HCT116 (cell line): ENCODE data around the gene WSCD2. TPM values are rescaled to one million over a fixed set of nuclear protein-coding genes. Genes with fewer than 3 reads are reported as not detected.

ENCODE experiments used
- ATAC-seq: fragments of 200-7000 bp; cut with Tn5 transposase; 2 replicates; pipeline ENCODE4 v1.9.1; 2020; ENCODE audit warnings: mild to moderate bottlenecking, moderate library complexity
- BruUV-seq: library from RNA; stranded (reverse); fragments of 400-500 nt; replicated peaks from 2 replicates; lab custom pipeline; 2021; lab: Mats Ljungman, UMichigan
- CTCF ChIA-PET: fragments of 300-600 bp; sonication (Branson Sonifier 250); formaldehyde crosslinking; loops from one replicate; lab custom pipeline; 2021; ENCODE audit warnings: antibody characterized with exemption; lab: Charles Lee
- POLR2A ChIA-PET: fragments of 300-600, 350-600 bp; sonication (Branson Sonifier 250); formaldehyde crosslinking; loops from one replicate; lab custom pipeline; 2021; ENCODE audit warnings: antibody characterized with exemption; lab: Charles Lee
- RAD21 ChIA-PET, 2 experiments: fragments of 300-600 bp; sonication (Branson Sonifier 250); formaldehyde crosslinking; loops; one replicate each; lab custom pipeline; 2023; ENCODE audit warnings: low total read pairs in 2 of 2; ENCODE audit not compliant: uncharacterized antibody in 2 of 2, unreplicated experiment in 2 of 2, low non-redundant PET in 1 of 2; lab: Charles Lee
- DNase-seq: peaks from one replicate; pipeline ENCODE4 v3.0.0-alpha.2; 2010; ENCODE audit warnings: low read depth, low spot score
- H2AFZ ChIP-seq: fragments of 200-600 bp; shearing (Covaris generic), sonication (generic); 2 replicates; pipeline ENCODE4 v1.6.1; 2017; ENCODE audit warnings: low read depth, mixed run types, mixed read lengths, antibody characterized with exemption, low read length; ENCODE audit not compliant: poor library complexity, severe bottlenecking
- H3K27ac ChIP-seq: 2 replicates; pipeline ENCODE4 v1.5.1; 2012; ENCODE audit warnings: low read depth, low read length
- H3K27me3 ChIP-seq: fragments of 200-600 bp; sonication (generic); 2 replicates; pipeline ENCODE4 v1.6.1; 2016; ENCODE audit warnings: mixed run types, low read length, mixed read lengths; ENCODE audit not compliant: insufficient read depth
- H3K36me3 ChIP-seq, 2 experiments: fragments of 200-500 bp in 1 of 2; fragments of 200-600 bp in 1 of 2; sonication (Bioruptor generic) in 1 of 2; sonication (generic) in 1 of 2; 2 replicates each; pipeline versions ENCODE4 v1.5.1 to v1.6.1; 2014 to 2016; ENCODE audit warnings: low read length in 2 of 2, inconsistent platforms in 1 of 2, mixed read lengths in 1 of 2, mixed run types in 1 of 2; ENCODE audit not compliant: insufficient read depth in 2 of 2, control insufficient read depth in 1 of 2
- H3K4me1 ChIP-seq, 2 experiments: fragments of 200-600 bp in 1 of 2; sonication (generic) in 1 of 2; 2 replicates each; pipeline versions ENCODE4 v1.5.1 to v1.6.1; 2012 to 2017; ENCODE audit warnings: low read length in 2 of 2, inconsistent platforms in 1 of 2, mild to moderate bottlenecking in 1 of 2, mixed read lengths in 1 of 2, mixed run types in 1 of 2, moderate library complexity in 1 of 2; ENCODE audit not compliant: insufficient read depth in 2 of 2, control insufficient read depth in 1 of 2
- H3K4me2 ChIP-seq: fragments of 200-600 bp; sonication (generic); 2 replicates; pipeline ENCODE4 v1.6.1; 2017; ENCODE audit warnings: mixed run types, low read length, mixed read lengths
- H3K4me3 ChIP-seq, 2 experiments: fragments of 200-600 bp in 1 of 2; sonication (generic) in 1 of 2; replicated peaks in 1 of 2; 2 replicates each; pipeline ENCODE4 v1.5.1; 2011 to 2016; ENCODE audit warnings: low read length in 2 of 2, control low read depth in 1 of 2, low read depth in 1 of 2, mild to moderate bottlenecking in 1 of 2, mixed read lengths in 1 of 2, mixed run types in 1 of 2
- H3K79me2 ChIP-seq: fragments of 200-600 bp; sonication (generic); 2 replicates; pipeline ENCODE4 v1.6.1; 2017; ENCODE audit warnings: mild to moderate bottlenecking, mixed run types, low read length, moderate library complexity, mixed read lengths; ENCODE audit not compliant: insufficient read depth
- H3K9ac ChIP-seq: fragments of 200-600 bp; sonication (generic); 2 replicates; pipeline ENCODE4 v1.6.1; 2016; ENCODE audit warnings: low read length, mixed read lengths
- H3K9me2 ChIP-seq: fragments of 200-600 bp; sonication (generic), shearing (Covaris generic); 2 replicates; pipeline ENCODE4 v1.6.1; 2017; ENCODE audit warnings: mixed run types, mild to moderate bottlenecking, moderate library complexity; ENCODE audit not compliant: insufficient read depth
- H3K9me3 ChIP-seq, 2 experiments: fragments of 200-500 bp in 1 of 2; fragments of 200-600 bp in 1 of 2; sonication (Bioruptor generic) in 1 of 2; sonication (generic) in 1 of 2; 2 replicates each; pipeline ENCODE4 v1.6.1; 2014 to 2017; ENCODE audit warnings: low read length in 2 of 2, mixed read lengths in 2 of 2, inconsistent platforms in 1 of 2, low read depth in 1 of 2, mild to moderate bottlenecking in 1 of 2, mixed run types in 1 of 2, moderate library complexity in 1 of 2; ENCODE audit not compliant: control insufficient read depth in 1 of 2, insufficient read depth in 1 of 2
- H4K20me1 ChIP-seq: fragments of 200-600 bp; sonication (generic), shearing (Covaris generic); 2 replicates; pipeline ENCODE4 v1.6.1; 2017; ENCODE audit warnings: mixed run types, mild to moderate bottlenecking, moderate library complexity; ENCODE audit not compliant: insufficient read depth
- ELF1 ChIP-seq: IDR thresholded peaks from 2 replicates; pipeline ENCODE4 v1.6.1; 2012; ENCODE audit warnings: low read depth, borderline replicate concordance
- EZH2 ChIP-seq: fragments of 200-600 bp; sonication (generic); IDR thresholded peaks from 2 replicates; pipeline ENCODE4 v1.6.1; 2017; ENCODE audit warnings: antibody characterized with exemption, mixed run types
- JUND ChIP-seq: IDR thresholded peaks from 2 replicates; pipeline ENCODE4 v1.6.1; 2012
- RAD21 ChIP-seq: IDR thresholded peaks from 2 replicates; pipeline ENCODE4 v1.6.1; 2012; ENCODE audit warnings: low read depth, mild to moderate bottlenecking
- SIN3A ChIP-seq: IDR thresholded peaks from 2 replicates; pipeline ENCODE4 v1.6.1; 2012; ENCODE audit warnings: low read depth
- YY1 ChIP-seq: IDR thresholded peaks from 2 replicates; pipeline ENCODE4 v1.6.1; 2011; ENCODE audit warnings: low read length, low read depth, moderate library complexity, mild to moderate bottlenecking; ENCODE audit not compliant: insufficient replicate concordance; ENCODE audit errors: extremely low read depth
- ZNF274 ChIP-seq: fragments of 200-500 bp; sonication (Bioruptor generic); IDR thresholded peaks from 2 replicates; pipeline ENCODE4 v1.6.1; 2014; ENCODE audit warnings: mild to moderate bottlenecking, low read depth, low read length, inconsistent platforms
- intact Hi-C: fragments of 100-400 bp; cut with micrococcal nuclease; formaldehyde crosslinking; loops from 2 replicates; pipeline ENCODE4 v1.10.0; 2022
- total RNA-seq: library from RNA; stranded (reverse); gene quantifications from one replicate; pipeline ENCODE4 v1.2.1, GENCODE V29; 2021; ENCODE audit not compliant: unreplicated experiment
- TF ChIP-seq, protein P1 (sequence below): IDR thresholded peaks from 2 replicates; pipeline ENCODE4 v1.6.1; 2012

WSCD2 gene
- total RNA-seq, 1 experiment from 2014 or later = 0.05 TPM

DNA sequence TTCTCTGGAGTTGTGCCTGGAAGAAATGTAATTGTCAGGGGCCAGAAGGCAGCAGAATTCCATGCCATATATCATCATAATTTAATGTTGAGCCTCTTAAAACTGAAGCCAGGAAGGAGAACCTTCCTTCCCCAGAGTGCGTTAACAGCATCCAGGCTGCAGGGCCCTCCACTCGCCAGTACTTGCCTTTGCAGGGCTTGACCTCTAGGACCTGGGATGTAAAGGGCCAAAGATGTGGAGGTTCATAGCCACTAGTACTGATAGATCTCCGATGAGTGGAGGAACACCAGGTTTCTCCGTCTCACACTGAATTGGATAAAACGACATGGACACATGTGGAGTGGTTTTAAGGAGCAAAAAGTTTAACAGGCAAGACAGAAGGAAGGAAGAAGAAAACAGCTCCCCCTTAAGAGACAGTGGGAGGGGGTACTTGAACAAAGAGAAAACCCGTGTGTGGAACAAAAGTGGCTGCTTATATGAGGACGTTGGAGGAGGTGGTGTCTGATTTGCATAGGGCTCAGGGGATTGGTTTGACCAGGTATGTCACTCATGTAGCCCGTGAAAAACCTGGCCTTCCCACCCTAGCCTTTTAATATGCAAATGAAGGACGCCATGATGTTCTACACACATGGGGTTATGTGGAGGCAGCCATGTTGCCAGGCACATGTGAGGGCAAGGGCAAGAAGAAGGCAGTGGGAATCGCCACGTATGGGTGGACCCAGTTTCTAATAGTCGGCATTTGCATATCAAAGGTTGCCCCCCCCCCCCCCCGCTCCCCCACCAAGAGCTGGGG, 38.8 kb upstream of the WSCD2 start:
- BruUV-seq = no TSS peak
- Histone ChIP-seq H3K9me2 (no peaks in the 10 kb centered on the region), H3K27me3 (peaks cover 62% of the 10 kb centered on the region), H3K4me1 (no peaks in the 10 kb centered on the region), H3K4me2 (no peak overlapping the region), H3K36me3 (no peaks in the 10 kb centered on the region), H3K9ac (no peak overlapping the region), H3K79me2 (no peaks in the 10 kb centered on the region), H3K9me3 (no peaks in the 10 kb centered on the region), H3K27ac (no peak overlapping the region), H4K20me1 (no peaks in the 10 kb centered on the region), H3K4me3 (no peak overlapping the region), H2AFZ (no peak overlapping the region)
- ATAC-seq (no peak), DNase-seq (no peak)
- TF ChIP-seq ZNF274 (no peak), SIN3A (no peak), RAD21 (no peak)
- CTCF ChIA-PET = no interaction called here
- POLR2A ChIA-PET = no interaction called here
- intact Hi-C loops = no loop called here
- RAD21 ChIA-PET = no interaction called here

DNA sequence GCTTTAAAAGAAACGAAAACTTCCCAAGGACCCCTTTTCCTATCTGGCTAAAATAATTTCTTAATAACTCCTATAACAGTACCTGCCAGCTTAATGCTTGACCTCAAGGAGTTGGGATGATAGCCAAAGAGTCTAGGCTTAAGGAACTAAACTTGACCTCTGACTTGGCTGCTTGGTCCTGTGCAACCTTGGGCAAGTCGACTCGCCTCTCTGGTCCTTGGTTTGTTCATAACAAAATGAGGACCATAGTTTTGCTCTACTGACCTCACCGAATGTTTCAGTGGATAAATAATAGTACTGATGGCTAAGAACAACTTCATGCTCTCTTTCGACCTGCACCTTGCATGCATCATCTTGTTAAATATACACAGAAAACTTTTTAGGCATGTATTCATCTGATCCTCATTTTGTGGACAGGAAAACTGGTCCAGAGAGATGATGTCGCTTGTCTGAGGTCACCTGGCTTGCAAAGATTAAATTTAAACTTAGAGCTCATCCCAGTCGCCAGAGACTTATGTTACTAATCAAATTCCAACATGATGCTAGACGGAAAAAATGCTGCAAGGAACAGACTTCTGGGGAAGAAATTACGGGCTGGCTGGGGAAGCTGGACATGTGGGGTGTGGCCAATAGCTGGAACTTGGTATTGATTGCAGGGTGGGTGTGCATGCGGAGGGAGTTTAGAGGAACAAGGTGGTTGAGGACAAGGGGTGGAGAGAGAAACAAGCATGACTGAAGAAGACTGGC, 38.0 kb upstream of the WSCD2 start:
- Histone ChIP-seq H3K4me3 (no peak overlapping the region), H3K4me1 (no peaks in the 10 kb centered on the region), H2AFZ (no peak overlapping the region), H3K27ac (no peak overlapping the region), H3K9me3 (no peaks in the 10 kb centered on the region), H3K79me2 (no peaks in the 10 kb centered on the region), H3K9ac (no peak overlapping the region), H4K20me1 (no peaks in the 10 kb centered on the region), H3K9me2 (no peaks in the 10 kb centered on the region), H3K27me3 (peaks cover 68% of the 10 kb centered on the region), H3K36me3 (no peaks in the 10 kb centered on the region), H3K4me2 (no peak overlapping the region)
- no peak for DNase-seq
- ChIA-PET POLR2A (no interaction called here), RAD21 (no interaction called here), CTCF (no interaction called here)
- no peak for ATAC-seq
- intact Hi-C loops = no loop called here
- BruUV-seq = no TSS peak
- TF ChIP-seq, protein P1, sequence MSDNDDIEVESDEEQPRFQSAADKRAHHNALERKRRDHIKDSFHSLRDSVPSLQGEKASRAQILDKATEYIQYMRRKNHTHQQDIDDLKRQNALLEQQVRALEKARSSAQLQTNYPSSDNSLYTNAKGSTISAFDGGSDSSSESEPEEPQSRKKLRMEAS = no peak
- TF ChIP-seq JUND (no peak), YY1 (no peak), EZH2 (no peak), ZNF274 (no peak), ELF1 (no peak), RAD21 (no peak)
